Measurements from ENCODE around the gene SLC16A13. TPM values are rescaled to one million over a fixed set of nuclear protein-coding genes. Genes with fewer than 3 reads are reported as not detected.
A peak's percentile ranks its signal among the peaks of the same experiment; 100 is the strongest.

Gene SLC16A13
- total and polyA plus RNA-seq, 11 donors, result 0.83 to 2.1 (median 1.0) TPM

- Histone ChIP-seq H3K36me3 (no peaks in the 10 kb centered on the region), H3K27me3 (peaks cover 0 to 40% (median 21%) of the 10 kb centered on the region in 9 donors), H3K4me3 (peak overlapping the region in 10 of 12 donors; percentile 9 to 62 (median 54)), H3K9me3 (no peaks in the 10 kb centered on the region), H3K27ac (peak overlapping the region in 6 of 12 donors; percentile 3 to 69 (median 54)), H3K4me1 (peaks cover 0 to 36% (median 25%) of the 10 kb centered on the region in 12 donors)
- TF ChIP-seq CTCF (IDR thresholded peaks at IDR 0.05), result no peak
- TF ChIP-seq POLR2A (IDR thresholded peaks at IDR 0.05), result no peak
- intact Hi-C loops (cut with DNase I), result loop anchor here in 1 of 10 donors (10.0 kb wide), 1 partner anchor 253 kb away; the partner anchor contains the start of gene YBX2
- no peak for DNase-seq
- ATAC-seq, result peak in 1 of 4 donors; percentile 4
- WGBS, 4 donors, result 31 to 43% (median 36%) methylated on average over 24 to 43 of the region's 43 CpGs
Observed at GRCh38 chr17:7041607-7042500, 6.0 kb downstream of the SLC16A13 start.

DNA sequence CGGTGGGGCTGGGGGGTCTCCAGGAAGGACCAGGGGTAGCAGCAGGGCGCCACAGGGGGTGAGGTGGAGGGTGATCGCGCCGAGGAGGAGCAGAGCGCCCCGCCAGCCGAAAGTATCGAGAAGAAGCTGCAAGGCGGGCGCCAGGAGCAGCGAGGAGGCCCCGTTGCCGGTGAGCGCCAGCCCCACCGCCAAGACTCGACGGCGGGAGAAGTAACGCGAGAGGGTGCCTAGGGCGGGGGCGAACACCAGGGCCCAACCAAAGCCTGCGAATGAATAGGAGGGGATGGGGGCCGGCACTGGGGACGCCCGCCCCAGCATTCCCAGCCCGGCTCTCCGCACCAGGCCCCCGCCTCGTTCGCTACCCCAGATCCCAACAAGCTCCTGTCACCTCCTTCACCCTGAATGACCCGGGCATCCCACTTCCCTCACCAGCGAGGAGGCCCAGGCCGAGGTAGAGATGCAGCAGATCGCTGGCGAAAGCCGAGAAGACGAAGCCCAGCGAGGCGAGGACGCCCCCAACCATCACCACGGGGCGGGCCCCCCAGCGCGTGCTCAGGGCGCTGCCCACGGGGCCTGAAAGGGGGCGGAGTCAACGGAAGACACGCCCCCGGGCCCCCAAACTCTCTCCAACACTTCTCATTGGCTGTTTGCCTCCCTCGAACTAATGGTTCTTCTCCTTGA, 6.8 kb downstream of the SLC16A13 start:
- DNase-seq, result peak in 1 of 5 donors; percentile 75
- H3K36me3 ChIP-seq, result no peaks in the 10 kb centered on the region
- TF ChIP-seq CTCF (IDR thresholded peaks at IDR 0.05), result no peak
- no peak for TF ChIP-seq POLR2A (IDR thresholded peaks at IDR 0.05)
- H3K9me3 ChIP-seq, result no peaks in the 10 kb centered on the region
- H3K4me1 ChIP-seq, result peaks cover 0 to 41% (median 28%) of the 10 kb centered on the region in 12 donors
- peak overlapping the region in 11 of 12 donors; percentile 35 to 62 (median 54) for H3K4me3 ChIP-seq
- peak in 3 of 4 donors; percentile 7 to 19 (median 14) for ATAC-seq
- intact Hi-C loops (cut with DNase I), result loop anchor here in 1 of 10 donors (10.0 kb wide), 1 partner anchor 252 kb away; the partner anchor contains the start of gene YBX2
- H3K27me3 ChIP-seq, result peaks cover 0 to 40% (median 21%) of the 10 kb centered on the region in 9 donors
- 8 to 13% (median 9%) methylated on average over 35 to 53 of the region's 53 CpGs for WGBS, 4 donors
- H3K27ac ChIP-seq, result peak overlapping the region in 8 of 12 donors; percentile 3 to 69 (median 47)

DNA sequence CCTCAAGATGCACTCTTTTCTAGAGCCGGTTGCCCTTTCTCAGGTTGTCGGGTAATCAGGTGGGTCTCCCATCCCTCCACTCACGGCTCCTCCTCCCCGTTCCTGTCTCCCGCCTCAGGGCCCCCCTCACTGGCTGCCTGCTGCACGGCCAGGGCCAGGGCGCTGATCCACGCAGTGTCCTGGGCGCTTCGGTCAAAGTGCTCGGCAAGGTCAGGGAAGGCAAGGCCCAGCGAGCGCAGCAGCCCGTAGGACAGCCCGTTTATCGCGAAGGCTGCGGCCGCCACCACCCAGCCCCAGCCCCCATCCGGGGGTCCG, 7.3 kb downstream of the SLC16A13 start:
- TF ChIP-seq POLR2A (IDR thresholded peaks at IDR 0.05), result no peak
- TF ChIP-seq CTCF (IDR thresholded peaks at IDR 0.05), result no peak
- no peak for DNase-seq
- 1 to 4% (median 3%) methylated on average over 15 to 21 of the region's 21 CpGs for WGBS, 4 donors
- Histone ChIP-seq H3K27ac (peak overlapping the region in 11 of 12 donors; percentile 7 to 69 (median 45)), H3K9me3 (no peaks in the 10 kb centered on the region), H3K4me1 (peaks cover 0 to 41% (median 28%) of the 10 kb centered on the region in 12 donors), H3K4me3 (peak overlapping the region; percentile 27 to 62 (median 54)), H3K36me3 (no peaks in the 10 kb centered on the region), H3K27me3 (peaks cover 0 to 40% (median 21%) of the 10 kb centered on the region in 9 donors)
- intact Hi-C loops (cut with DNase I), result loop anchor here in 1 of 10 donors (10.0 kb wide), 1 partner anchor 252 kb away; the partner anchor contains the start of gene YBX2
- ATAC-seq, result peak in 3 of 4 donors; percentile 36 to 53 (median 46)

Data from heart left ventricle (tissue), 16 donors.